ENCODE measurements around the gene RAB11FIP4.

- TF ChIP-seq CTCF (IDR thresholded peaks at IDR 0.05): no peak
- no peak for TF ChIP-seq POLR2A (IDR thresholded peaks at IDR 0.05)
These were observed 65.3 kb downstream of the RAB11FIP4 start for GRCh38 chr17:31456814-31457213.
